Mammary epithelial cell (primary cell): ENCODE results near the gene KRTAP2-2.

ENCODE experiments used
- EZH2 ChIP-seq: IDR thresholded peaks from 2 replicates; pipeline ENCODE4 v1.6.1; 2012; ENCODE audit warnings: low read length, inconsistent platforms, borderline replicate concordance
- TF ChIP-seq, protein P1 (sequence below), 2 donors: IDR thresholded peaks in 1 of 2; conservative IDR thresholded peaks in 1 of 2; 2 replicates each; pipeline ENCODE4 v1.5.1; 2011 to 2012; ENCODE audit warnings: inconsistent platforms in 2 of 2, low read length in 2 of 2, mild to moderate bottlenecking in 2 of 2, control low read depth in 1 of 2, low read depth in 1 of 2; ENCODE audit not compliant: insufficient read depth in 1 of 2; ENCODE audit errors: extremely low read depth in 1 of 2

DNA sequence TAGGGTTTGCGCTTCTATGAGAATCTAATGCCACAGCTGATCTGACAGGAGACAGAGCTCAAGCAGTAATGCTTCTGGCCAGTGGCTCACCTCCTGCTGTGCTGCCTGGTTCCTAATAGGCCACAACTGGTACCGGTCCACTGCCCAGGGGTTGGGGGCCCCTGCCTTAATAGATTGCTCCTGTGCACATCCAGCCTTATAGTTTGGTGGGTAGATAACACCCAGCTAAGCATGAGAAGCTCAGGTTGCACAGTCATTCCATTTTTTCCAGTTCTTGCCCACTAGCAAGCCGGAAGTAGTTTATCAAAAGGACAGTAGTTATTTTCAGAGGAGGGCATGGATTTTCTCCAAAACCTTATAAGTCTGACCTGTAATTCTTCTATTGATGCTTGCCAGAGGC lies 35.6 kb downstream of the KRTAP2-2 start:
- TF ChIP-seq, protein P1, sequence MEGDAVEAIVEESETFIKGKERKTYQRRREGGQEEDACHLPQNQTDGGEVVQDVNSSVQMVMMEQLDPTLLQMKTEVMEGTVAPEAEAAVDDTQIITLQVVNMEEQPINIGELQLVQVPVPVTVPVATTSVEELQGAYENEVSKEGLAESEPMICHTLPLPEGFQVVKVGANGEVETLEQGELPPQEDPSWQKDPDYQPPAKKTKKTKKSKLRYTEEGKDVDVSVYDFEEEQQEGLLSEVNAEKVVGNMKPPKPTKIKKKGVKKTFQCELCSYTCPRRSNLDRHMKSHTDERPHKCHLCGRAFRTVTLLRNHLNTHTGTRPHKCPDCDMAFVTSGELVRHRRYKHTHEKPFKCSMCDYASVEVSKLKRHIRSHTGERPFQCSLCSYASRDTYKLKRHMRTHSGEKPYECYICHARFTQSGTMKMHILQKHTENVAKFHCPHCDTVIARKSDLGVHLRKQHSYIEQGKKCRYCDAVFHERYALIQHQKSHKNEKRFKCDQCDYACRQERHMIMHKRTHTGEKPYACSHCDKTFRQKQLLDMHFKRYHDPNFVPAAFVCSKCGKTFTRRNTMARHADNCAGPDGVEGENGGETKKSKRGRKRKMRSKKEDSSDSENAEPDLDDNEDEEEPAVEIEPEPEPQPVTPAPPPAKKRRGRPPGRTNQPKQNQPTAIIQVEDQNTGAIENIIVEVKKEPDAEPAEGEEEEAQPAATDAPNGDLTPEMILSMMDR (conservative IDR thresholded peaks at IDR 0.05 in 1 of 2, IDR thresholded peaks at IDR 0.05 in 1 of 2; ENCODE audit: extremely low read depth in 1 of 2, insufficient read depth in 1 of 2, low read depth in 1 of 2, low read length in 2 of 2) = no peak
- TF ChIP-seq EZH2 = no peak
